Measurements from ENCODE around the gene ARMC2.

DNA sequence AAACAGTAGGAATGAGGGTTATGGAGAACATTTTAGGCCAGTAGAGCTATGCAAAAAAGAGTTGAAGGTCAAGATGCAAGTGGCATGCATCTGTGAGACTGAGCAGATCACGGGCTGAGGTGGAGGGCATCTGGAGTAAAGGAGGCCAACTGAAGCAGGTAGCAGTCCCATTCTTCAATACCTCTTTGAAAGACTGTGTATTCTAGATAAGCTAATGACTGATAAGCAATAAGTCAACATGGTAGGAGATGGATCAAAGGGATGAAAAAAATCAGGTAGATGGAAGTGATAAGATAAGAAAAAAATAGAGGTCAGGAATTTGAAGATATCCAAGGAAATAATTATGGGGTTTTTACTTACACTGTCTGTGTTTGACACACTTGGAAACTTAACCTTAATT is 55.6 kb downstream of the ARMC2 start:
- no peak for TF ChIP-seq EZH2phosphoT487 (IDR thresholded peaks at IDR 0.05; ENCODE audit: insufficient read depth, low read depth)
- no peak for TF ChIP-seq EZH2 (IDR thresholded peaks at IDR 0.05; ENCODE audit: insufficient read depth, poor library complexity, severe bottlenecking)

All from GM23248 (cell line).